ENCODE results near the gene DPM2. TPM values are rescaled to one million over a fixed set of nuclear protein-coding genes. Genes with fewer than 3 reads are reported as not detected.

DPM2 gene
- polyA plus RNA-seq, 1 donor = 35.6 TPM

DNA sequence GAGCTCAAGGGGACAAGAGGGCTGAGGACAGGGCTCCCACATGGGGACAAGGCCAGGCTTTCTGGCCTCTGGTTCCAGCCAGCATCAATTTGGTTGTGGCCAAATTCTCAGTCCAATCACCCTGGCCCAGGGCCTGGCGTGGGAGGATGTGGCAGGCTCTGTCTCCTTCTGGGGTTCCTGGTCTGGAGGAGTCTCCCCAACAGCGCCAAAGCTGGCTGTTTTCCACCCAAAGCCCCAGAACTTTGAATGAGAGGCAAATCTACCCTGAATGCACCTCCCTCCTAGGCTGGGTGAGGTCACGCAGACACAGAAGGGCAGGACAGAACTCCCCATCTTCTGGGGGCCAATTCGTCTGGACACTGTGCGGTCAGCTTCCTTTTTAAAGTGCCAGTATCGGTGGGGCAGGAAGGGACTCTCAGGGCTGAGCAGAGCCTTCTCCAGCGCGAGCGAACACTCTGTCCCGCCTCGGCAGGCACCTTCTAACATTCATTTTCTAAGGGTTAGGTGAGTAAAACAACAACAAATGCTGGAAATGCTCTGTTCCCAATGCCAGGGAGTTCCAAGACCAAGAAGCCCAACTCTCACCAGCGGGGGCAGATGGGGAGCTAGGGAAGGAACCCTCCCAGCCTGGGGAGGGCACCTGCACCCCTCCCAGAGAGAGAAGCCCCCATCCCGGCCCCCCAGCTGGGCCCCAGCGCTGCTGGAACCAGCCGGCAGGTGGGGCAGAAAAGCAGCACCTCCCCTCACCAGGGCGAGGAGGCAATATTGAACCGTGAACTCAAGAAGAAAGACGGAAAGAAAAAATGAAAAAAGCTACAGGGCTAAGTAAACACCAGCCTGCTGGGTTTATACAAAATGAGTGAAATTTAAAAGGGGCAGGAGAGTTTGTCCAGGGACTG, 3.7 kb upstream of the DPM2 start:
- no peak for DNase-seq

- no peak for DNase-seq
These were observed 2.9 kb upstream of the DPM2 start for GRCh38 chr9:127940593-127940992.

- no peak for DNase-seq
These were observed 640 bp upstream of the DPM2 start for GRCh38 chr9:127938298-127938690.

GRCh38 chr9:127937056-127937387, 632 bp downstream of the DPM2 start:
- DNase-seq = no peak

DNA sequence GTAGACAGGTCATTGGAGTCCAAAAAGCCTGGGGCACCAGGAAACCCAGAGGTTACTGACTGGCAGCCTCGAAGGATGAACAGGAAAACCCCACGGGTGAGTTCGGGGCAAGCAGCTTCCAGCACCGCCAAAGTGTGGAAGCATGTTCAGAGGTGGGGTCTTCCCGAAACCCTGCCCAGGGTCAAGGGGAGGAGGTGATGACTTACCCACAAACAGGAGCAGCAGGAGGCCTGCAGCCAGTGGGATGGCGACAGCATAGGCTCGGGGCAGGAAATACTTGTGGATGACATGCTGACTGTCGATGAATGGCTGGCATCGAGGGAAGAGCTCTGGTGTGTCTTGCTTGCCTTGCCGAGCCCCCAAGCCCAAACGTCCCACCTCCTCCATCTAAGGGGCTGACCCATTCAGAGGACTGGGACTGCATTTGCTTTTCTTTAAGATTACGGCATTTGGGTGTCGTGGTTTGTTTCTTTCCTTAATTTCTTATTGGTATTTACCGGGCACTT, 1.3 kb downstream of the DPM2 start:
- no peak for DNase-seq

DNA sequence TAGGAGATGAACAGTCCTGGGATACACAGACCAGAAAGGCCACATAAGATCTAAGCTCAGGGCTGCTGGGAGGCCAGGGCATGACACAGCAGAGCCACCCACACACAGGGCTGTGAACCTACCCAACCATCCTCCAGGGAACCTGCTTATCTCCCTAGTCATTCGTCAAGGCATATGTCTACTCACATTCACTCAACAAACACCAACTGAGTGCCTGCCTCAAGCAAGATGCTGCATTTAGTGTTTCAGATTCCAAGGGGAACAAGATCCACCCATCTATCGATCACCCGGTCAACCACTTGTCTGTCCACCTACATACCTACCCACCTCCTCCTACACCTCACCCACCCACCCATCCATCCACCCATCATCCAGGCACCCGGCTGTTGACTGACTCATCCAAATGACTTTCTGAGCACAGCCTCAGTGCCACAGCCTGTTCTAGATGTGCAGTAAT, 1.9 kb downstream of the DPM2 start:
- DNase-seq = no peak

DNA sequence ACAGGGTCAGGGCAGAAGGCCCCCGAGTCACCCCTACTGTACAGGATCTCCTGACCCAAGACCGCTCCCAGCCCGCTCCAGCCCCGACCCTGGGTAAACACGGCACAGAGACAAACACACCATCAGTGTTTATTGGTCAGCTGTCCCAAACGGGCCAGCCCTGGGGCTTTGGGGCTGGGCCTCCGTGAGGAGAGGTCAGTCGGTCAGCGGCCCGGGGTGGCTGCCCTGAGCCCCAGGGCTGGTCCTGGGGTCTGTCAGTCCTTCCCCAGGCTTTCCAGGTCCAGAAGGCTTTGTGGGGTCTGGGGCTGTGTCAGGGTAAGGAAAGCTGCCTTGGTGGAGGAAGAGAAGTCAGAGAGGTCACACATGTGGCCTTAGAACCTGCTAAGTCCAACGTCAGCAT, 2.7 kb downstream of the DPM2 start:
- no peak for DNase-seq

DNA sequence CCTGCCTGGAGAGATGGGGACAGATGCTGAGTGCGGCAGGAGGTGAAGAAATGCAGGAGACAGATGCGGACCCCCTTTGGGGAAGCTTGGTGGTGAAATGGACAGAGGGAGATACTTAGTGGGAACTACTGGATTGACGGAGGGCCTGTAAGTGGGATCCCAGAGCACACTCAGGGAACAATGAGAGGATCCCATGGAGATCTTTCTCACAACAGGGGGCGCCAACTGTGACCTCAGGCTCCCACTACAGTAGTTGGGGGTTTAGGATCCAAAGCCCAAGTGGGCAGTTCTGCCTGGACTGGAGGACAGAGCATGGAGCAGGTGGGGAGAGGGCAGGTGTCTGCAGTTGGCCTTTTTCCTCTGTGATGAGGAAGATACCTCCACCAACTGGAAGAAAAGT, 3.4 kb downstream of the DPM2 start:
- DNase-seq = no peak

DNA sequence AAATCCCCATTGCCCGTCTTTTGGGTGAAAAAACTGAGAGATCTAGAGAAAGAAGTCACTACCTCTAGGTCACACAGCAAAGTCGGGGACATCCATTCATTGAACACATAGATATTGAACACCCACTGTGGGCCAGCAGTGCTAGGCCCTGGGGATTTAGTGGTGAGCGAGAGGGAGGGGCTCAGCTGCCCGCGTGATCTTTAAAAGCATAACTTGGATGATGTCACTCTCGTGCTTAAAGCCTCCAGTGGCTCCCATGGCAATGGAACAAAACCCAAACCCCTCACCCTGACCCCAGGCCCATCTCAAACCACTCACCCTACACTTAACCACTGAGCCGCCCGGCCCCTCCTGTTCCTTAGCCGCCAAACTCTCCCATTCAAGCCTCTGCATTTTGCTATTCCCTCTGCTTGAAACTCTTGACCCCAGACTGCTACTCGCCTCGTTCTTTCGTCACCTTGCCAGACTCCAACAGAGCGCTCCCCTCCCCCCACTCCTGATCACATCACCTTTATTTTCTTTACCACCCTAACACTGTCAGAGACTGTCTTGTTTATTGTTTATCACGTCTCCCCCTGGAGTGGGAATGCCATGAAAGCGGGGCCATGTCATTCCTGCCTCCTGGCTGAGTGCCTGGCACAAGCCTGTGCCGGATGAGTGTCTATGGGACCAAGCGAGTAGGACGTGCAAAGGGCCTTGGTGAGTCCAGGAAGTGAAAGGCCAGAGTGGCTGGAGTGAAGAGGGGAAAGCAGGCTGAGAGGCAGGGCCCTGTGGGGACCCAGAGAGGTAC, 6.4 kb downstream of the DPM2 start:
- DNase-seq = no peak

GRCh38 chr9:127930231-127931091, 7.2 kb downstream of the DPM2 start, which contains the start of gene PIP5KL1:
PIP5KL1 (minus strand) TSS chr9:127930777; CDS start chr9:127930752, 25 bp downstream.
- DNase-seq = peak; percentile 76

GRCh38 chr9:127929625-127929979, 8.1 kb downstream of the DPM2 start:
- DNase-seq = no peak

DNA sequence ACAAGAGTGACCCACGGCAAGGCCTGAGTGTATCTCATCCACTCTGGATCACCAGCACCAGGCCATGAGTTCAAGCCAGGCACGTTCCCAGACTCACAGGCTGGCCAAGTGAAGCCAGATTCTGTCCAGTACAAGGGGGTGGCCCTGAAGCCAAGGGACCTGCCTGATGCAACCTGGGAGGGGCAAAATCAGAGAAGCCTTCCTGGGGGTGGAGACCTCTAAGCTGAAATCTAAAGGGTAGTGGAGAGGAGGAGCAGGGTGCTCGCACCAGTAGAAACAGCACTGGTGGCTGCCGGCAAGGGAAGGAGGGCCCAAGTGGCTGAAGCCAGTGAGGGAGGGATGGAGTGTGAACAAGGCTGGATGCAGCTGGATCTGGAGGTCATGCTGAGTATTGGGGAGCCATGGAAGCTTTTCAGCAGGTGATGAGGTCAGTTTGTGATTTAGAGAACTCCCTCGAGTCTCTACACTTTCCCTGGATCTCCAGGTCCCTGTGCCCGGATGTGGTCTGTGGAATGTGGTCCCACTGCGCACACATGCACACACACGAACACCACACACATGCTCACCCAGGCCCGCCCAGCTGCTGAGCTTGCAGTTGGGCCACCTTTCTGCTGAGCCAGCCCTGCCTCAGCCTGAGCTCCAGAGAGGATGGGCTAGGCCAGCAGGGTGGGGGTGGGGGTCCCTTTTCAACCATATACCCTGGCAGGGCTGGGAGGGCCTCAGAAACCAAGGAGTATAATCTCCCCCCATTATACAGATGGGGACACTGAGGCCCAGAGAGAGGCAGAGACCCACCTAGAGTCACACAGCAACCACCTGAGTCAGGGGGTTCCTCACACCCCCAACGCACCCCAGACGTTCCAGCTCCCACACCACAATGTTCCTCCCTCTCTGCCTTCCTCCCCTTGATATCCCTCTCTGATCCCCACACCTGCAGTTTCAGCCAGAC, 8.7 kb downstream of the DPM2 start:
- DNase-seq = no peak

DNA sequence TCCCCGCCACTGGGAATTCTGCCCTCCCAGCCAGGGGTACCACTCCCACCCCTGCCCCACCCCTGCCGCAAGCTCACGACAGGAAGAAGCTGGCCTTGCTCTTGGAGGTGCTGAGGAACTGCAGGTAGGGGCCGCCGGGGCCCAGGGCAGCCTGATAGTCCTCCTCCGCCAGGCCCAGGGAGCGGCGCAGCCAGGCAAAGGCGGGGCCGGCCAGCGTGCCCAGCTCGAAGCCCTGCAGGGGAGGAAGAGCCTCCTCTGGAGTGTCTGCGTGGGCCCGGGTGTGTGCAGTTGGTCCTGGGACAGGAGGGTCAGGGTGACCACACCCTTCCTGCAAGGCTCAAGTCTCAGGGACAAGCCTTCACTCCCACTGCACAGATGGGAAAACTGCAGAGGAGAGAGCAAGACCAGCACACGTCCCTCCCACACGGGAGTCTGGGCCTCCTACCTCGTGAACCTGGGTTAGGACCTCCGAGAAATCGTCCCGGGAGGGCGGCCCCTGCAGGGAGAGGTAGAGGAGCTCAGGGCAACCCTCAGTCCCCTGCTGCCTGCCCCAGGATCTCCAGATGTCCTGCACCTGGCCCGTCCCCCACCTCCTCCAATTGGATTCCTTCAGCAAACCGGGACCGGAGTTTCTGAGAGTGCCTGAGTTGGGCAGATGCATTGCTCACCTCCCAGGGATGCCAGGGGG, 9.5 kb downstream of the DPM2 start:
- DNase-seq = no peak

GRCh38 chr9:127927201-127927987, 10.3 kb downstream of the DPM2 start:
- no peak for DNase-seq

DNA sequence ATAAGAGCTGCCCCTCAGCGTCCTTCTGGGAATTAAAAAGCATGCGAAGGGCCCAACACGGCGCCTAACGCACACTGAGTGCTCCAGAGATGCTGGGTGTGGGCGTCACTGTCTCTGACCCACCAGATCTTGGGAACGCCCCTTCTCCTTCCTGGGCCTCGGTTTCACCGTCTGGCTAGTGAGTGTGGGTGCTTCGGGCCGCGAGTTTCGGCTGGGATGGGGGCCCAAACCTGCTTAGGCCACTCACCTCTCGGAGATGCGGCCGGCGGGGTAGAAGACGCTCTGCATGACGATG, 10.8 kb downstream of the DPM2 start:
- no peak for DNase-seq

- no peak for DNase-seq
These were observed 11.4 kb downstream of the DPM2 start for GRCh38 chr9:127925959-127926905.

DNA sequence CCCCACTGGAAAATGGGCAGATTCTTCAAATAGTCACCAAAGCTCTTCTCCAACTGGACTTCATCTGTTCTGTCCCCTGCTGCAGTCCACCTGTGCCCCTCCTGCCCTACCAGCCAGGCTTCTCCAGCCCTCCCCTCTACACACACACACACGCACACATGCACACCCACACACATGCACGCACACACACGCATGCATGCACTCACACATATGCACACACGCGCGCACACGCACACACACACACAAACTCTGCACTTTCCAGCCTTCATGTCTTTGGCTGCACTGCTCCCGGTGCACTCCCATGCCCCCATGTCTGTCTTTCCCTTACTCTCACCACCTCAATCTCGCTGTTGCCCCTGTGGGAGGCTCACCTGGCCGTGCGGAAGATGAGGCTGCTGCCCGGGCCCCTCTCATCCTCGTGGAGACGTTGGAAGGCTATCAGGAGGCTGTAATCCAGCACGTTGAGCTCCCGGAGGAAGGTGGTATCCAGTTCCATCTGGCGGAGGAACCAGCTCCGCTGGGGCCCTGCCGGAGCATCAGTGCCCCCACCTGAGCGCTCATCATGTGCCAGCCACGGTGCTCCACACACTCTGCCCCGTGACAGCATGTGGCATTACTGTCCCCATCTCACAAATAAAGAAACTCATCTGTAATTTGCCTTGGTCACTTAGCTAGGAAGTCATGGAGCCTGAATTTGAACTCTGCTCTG, 12.8 kb downstream of the DPM2 start:
- no peak for DNase-seq

DNA sequence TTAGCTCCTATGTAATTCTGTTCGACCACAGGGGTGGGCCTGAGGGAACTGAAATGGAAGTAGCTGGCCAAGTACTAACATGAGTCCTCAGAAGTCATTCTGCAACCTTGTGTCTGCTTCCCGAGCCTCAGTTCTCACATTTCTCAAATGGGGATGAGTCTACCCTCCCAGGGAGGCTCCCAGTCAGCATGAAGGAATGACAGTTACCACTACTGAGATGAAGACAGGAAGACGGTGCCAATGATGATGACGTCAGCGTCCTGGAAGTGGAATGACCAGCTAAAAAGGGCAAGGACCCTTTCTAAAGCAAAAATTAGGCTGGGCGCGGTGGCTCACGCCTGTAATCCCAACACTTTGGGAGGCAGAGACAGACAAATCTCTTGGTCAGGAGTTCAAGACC, 13.9 kb downstream of the DPM2 start:
- DNase-seq = no peak
